Activated T-cell treated with anti-CD3 and anti-CD28 coated beads for 24 hours (primary cell): ENCODE results near the gene IPO13.

Source experiments
- DNase-seq: peaks from one replicate; pipeline ENCODE4 v3.0.0-alpha.2; 2020; ENCODE audit warnings: low read depth

The IPO13 gene

GRCh38 chr1:43990271-43991199 is 43.8 kb downstream of the IPO13 start:
- DNase-seq: no peak

- no peak for DNase-seq
Measured at GRCh38 chr1:43991200-43991475, 44.4 kb downstream of the IPO13 start.

- peak; percentile 64 for DNase-seq
Measured at GRCh38 chr1:43991476-43992231, 44.9 kb downstream of the IPO13 start, which contains the start of gene CCDC24. Gene CCDC24 (plus strand): TSS chr1:43991599. CDS start chr1:43991879, 280 bp downstream.

- no peak for DNase-seq
Measured at GRCh38 chr1:43992232-43992995, 45.7 kb downstream of the IPO13 start.

GRCh38 chr1:43993206-43993914 is 46.6 kb downstream of the IPO13 start:
- no peak for DNase-seq

GRCh38 chr1:43994071-43994470 is 47.3 kb downstream of the IPO13 start:
- DNase-seq: no peak

- no peak for DNase-seq
Measured at GRCh38 chr1:43994794-43995790, 48.3 kb downstream of the IPO13 start.

GRCh38 chr1:43995984-43996732 is 49.4 kb downstream of the IPO13 start:
- DNase-seq: no peak

- DNase-seq: no peak
Measured at GRCh38 chr1:43996733-43997115, 50.0 kb downstream of the IPO13 start.

- DNase-seq: no peak
Measured at GRCh38 chr1:43997295-43997999, 50.7 kb downstream of the IPO13 start.

- no peak for DNase-seq
Measured at GRCh38 chr1:43998000-43998378, 51.2 kb downstream of the IPO13 start.

GRCh38 chr1:43999455-43999854 is 52.7 kb downstream of the IPO13 start:
- no peak for DNase-seq

GRCh38 chr1:44000122-44000665 is 53.4 kb downstream of the IPO13 start:
- no peak for DNase-seq

- no peak for DNase-seq
Measured at GRCh38 chr1:44002165-44002564, 55.4 kb downstream of the IPO13 start.

- DNase-seq: no peak
Measured at GRCh38 chr1:44002606-44003157, 55.9 kb downstream of the IPO13 start.

GRCh38 chr1:44008259-44008658 is 61.5 kb downstream of the IPO13 start:
- no peak for DNase-seq

- DNase-seq: no peak
Measured at GRCh38 chr1:44010935-44011471, 64.3 kb downstream of the IPO13 start.

GRCh38 chr1:44012404-44012803 is 65.7 kb downstream of the IPO13 start:
- no peak for DNase-seq
